Uterus (tissue), 2 donors: ENCODE results near the gene KCNAB1.
"Not testable (repeated sequence)": the region's sequence is repeated elsewhere in the genome, so short reads cannot be mapped to it uniquely, and the experiment has no call there.

Experiments used
- POLR2A ChIP-seq, 2 donors: fragments of 450-650 bp; IDR thresholded peaks; one replicate each; pipeline ENCODE4 v1.6.1; 2016; ENCODE audit warnings: antibody characterized with exemption in 2 of 2, mild to moderate bottlenecking in 1 of 2, moderate library complexity in 1 of 2
- TF ChIP-seq, protein P1 (sequence below), 4 experiments: fragments of 200-600 bp in 2 of 4; fragments of 450-650 bp in 2 of 4; sonication (generic) in 2 of 4; IDR thresholded peaks; one replicate each; pipeline ENCODE4 v1.5.1; 2016 to 2019; ENCODE audit warnings: antibody characterized with exemption in 4 of 4, mild to moderate bottlenecking in 2 of 4, moderate library complexity in 1 of 4

GRCh38 chr3:156562486-156562885 lies 442.1 kb downstream of the KCNAB1 start:
- TF ChIP-seq, protein P1, sequence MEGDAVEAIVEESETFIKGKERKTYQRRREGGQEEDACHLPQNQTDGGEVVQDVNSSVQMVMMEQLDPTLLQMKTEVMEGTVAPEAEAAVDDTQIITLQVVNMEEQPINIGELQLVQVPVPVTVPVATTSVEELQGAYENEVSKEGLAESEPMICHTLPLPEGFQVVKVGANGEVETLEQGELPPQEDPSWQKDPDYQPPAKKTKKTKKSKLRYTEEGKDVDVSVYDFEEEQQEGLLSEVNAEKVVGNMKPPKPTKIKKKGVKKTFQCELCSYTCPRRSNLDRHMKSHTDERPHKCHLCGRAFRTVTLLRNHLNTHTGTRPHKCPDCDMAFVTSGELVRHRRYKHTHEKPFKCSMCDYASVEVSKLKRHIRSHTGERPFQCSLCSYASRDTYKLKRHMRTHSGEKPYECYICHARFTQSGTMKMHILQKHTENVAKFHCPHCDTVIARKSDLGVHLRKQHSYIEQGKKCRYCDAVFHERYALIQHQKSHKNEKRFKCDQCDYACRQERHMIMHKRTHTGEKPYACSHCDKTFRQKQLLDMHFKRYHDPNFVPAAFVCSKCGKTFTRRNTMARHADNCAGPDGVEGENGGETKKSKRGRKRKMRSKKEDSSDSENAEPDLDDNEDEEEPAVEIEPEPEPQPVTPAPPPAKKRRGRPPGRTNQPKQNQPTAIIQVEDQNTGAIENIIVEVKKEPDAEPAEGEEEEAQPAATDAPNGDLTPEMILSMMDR (IDR thresholded peaks at IDR 0.05): not testable (repeated sequence)
- not testable (repeated sequence) for TF ChIP-seq POLR2A (IDR thresholded peaks at IDR 0.05)
